HG03565 (cell line): ENCODE measurements around the gene ROPN1L.
"Not testable (repeated sequence)": the region's sequence is repeated elsewhere in the genome, so short reads cannot be mapped to it uniquely, and the experiment has no call there.

Experiments
- ATAC-seq: cut with Tn5 transposase; IDR thresholded peaks from one replicate; pipeline ENCODE4 v1.9.1; 2021; ENCODE audit warnings: mild to moderate bottlenecking, moderate library complexity; ENCODE audit not compliant: unreplicated experiment

ROPN1L gene

DNA sequence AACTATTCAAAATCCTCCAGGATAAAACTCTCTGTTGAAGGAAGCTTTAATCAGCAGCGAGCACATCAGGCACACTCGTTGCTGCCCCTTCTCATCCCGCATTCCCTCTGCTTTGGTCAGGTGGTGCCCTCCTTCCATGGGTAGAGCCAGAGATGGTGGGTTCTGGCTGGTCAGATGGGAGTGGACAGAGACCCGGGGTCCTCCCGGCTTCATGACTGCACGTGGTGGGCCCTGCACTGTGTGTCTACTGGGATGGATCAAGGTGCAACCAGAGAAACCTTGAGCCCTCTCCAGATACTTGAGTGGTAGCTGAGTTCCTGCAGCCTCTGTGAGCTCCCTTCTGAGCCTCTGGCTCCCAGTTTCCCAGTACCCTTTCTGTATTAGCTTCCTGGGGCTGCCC, 36.3 kb downstream of the ROPN1L start:
- ATAC-seq, result no peak

GRCh38 chr5:10478436-10478835, 36.8 kb downstream of the ROPN1L start:
- no peak for ATAC-seq

GRCh38 chr5:10479154-10479721, 37.6 kb downstream of the ROPN1L start:
- ATAC-seq, result no peak

DNA sequence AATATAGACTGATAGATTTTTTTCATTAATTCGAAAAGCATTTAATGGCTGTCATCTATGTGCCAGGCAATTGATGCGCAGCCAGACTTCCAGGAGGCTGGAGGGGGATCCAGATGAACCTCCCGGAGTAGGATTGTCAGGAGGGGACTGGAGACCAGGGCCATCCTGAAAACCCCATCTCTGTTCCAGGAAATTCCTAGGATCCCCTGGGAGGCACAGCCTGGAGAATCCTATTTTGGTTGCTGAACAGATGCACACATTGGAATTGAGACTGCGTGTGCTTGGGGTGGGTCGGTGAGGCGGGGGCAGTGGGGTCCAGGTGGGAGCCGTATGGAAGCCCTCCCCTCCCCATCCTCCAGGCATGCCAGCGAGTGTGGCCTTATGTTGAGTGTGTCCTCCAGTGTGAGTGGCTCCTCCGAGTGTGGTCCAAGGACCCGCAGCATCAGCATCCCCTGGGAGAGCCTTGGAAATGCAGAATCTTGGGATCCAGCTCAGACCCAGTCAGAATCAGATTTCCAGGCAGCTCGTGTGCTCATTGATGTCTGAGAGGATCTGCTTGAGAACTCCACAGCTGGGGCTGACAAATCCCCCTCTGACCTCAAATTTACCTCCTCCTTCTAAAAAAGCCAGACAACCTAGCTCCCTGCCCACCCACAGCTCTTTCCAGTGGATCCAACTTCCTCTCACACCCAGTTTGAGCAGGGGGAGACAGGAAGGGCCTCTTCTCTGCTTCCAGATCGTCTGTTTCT, 38.7 kb downstream of the ROPN1L start:
- ATAC-seq, result no peak

DNA sequence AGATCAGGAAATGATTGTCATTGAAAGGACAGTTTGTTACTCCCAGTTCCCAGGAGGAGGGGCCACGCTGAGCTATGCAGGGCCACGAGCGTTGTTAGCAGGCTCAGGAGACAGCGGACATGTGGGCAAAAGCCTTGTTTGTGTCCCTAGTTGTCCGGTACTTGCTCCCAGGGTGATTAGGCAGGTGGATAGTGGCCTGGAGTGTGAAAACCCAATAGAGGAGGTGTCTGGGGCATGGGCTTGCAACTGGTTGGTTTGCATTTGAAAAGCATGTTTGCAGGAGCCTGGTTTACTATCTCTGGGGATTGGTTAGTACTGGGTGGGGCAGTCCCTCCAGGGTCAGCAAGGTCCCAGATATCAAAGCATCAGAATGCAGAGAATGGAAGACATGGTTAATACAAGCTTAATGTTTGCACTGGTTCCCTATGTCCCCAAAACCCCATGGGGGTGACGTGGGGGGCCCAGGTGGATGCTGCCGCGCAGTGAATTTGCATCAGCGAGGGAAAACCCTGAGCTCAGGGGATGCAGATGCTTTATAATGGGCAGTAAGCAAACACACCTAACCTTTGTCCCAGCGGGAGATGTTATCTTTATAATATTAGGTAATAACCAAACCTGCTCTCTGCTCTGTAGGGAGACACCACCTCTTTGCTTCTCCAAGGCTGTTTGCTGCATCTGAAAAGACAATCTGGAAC, 39.7 kb downstream of the ROPN1L start:
- ATAC-seq, result no peak

DNA sequence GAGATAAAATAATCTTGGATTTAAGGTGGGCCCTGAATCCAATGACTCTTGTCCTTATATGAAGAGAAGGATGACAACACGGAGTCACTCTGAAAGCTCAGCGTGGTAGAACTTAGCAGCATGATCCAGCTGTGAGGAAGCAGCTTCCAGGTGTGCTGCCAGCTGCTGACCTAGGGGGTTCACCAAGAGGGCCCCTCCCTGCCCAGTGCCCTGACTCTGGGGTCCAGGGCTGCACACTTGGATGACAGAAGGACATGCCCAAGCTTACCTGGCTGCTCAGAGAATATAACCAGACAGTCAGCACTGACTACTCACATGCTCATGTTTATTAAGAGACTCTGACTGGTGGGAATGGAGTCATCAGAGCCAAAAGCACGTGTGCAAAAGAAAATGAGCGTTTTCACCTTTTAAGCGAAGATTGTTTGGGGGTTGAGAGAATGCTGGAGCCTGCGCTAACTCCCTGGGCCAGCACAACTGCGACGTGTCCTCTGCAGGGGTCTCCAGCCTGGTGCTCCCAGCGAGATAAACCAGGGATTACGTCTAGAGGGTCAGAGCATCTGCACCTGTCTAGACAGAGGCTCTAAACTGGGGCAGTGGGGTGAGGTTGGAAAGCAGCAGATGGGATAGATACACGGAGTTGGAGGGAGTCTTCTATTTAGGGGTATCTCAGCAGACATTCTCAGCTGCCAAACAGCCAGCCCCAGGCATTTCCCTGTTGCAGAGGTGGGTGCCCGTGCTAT, 41.3 kb downstream of the ROPN1L start:
- no peak for ATAC-seq

DNA sequence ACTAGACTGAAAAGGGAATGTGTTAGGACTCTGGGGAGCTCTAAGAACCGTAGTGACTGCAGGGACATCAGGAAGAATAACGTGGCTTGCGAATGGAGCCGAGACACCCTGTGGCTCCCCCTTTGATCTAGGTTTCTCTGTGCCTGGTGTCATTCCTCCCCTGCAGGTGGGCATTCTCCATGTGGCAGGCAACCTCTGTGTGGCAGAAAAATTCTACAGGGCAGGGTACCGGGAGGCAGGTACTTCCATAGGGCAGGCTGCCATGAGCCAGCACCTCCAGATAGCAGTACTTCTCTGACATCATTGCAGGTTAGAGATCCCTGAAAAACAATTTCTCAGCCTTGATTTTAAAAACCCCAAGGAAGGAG, 43.1 kb downstream of the ROPN1L start:
- no peak for ATAC-seq

DNA sequence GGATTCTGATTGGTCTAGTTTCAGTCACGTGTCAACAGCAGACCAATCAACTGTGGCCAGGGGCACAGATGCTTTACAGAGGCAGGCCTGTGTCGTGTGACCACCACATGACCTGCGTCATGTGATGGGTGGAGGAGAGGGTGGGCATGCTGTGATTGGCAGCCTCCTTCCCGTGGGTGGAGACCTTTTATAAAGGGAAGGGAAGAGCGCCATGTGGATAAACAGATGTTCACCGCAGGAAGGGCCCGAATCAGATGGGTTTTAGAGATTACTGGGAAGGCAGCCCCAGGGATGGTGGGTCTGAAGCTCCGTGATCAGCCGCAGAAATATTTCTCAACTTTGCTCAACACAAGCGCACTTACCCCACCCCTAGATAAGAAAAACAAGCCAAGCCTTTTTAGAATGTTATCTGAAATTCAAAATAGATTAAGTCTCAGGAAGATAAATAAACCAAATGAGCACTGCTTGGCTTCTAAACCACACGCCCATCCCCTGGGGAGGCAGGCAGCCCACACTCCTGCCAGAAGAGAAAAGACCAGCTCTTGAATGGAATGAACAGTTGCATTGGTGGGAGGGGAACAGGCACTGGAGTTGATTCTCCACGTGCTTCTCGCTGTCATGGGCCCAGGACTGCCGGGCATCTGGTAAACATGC, 43.6 kb downstream of the ROPN1L start:
- ATAC-seq, result no peak

DNA sequence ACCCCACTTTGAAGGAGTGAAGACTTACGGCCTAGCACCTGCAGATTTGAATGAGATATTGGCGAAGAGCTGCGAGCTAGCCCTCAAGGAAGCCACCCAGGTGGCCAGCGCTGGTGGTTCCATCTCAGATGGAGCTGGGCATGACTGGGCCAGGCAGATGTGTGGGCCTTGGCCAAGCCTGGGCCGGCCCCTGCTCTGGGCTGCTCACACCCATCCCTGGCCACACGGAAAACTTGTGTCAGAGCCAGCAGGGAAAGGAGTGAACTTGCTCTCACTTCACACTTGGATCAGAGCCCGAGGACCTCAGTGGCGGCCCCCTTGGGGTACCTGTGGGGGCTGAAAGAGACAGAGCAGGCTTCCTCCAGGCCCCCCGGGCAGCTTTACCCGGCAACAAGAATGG, 44.2 kb downstream of the ROPN1L start:
- no peak for ATAC-seq

- ATAC-seq, result no peak
These were observed 45.0 kb downstream of the ROPN1L start for GRCh38 chr5:10486511-10487344.

GRCh38 chr5:10488144-10488543, 46.5 kb downstream of the ROPN1L start:
- no peak for ATAC-seq

DNA sequence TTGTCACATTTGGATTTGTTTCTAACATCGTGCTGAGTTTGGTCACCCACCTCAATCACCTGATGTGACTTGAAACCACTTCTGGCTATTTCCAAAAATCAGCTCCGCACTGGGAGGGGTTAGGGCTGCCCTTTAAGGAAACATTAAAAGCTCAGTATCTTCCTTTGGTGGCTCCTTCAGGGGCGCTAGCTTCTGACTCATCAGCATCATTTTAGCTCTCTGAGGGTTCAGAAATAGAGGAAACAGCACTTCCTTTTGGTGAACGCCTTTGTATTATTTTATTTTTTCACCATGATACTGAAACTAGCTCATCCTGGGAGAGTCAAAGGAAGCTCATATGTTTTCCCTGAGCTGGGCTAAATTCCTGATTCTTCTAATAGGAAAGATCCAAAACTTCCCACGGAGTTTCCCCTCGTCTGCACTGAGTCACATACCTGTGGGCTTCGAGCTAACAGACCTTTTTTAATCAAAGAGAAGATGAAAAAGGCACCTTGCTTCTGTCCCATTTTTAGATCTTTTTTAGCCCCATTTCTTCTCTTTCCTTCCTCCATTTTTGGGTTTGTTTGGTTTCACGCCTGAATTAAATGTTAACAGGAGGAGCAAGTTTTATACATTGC, 48.2 kb downstream of the ROPN1L start:
- ATAC-seq, result peak; percentile 95

DNA sequence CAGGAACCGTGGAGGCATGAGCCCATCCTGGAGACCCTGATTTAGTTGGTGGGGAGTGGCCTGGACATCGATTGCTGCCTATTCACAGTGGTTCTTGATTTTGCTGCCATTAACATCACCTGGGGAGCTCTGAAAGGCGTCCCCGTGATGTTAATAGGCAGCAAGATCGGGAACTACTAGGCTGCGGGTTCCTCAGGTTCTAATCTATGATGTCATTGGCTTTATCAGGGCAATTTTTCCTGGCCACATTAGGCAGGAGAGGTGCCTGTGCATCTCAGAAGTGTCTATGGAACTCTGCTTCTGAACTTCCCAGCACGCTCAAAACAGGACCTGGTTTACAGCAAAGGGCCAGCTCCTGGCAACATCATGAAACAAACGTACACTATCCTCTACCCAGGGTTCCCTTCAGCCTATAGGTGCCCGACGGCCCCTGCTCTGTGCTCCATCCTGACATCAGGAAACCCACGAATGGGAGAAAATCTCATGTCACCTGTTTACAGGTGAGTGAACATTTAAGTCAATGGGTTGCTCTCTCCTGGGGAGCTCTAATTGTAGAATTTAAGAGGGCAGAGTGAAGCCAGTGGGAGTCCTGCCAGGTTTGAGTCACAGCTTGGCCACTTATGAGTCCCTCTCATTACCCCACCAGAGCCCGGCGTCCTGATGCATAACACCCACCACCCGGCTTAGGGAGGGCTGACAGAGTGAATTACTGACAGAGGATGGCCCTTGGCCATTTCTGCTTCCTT, 49.4 kb downstream of the ROPN1L start:
- no peak for ATAC-seq

DNA sequence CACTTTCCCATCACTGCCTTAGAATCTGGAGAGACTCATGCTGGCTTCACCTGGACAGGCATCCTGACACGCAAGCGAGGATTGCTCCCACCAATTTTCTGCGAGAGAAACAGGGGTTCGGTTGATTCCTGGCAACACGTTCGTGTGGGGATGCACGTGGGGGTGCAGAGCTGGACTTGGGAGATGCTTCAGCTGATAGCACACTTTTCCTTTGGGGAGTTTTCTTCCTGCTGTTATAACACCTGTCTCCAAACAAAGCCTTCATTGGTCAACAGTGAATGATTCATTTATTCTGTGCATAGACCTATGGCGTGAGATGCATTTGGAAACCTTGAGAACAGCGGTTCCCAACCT, 50.0 kb downstream of the ROPN1L start:
- no peak for ATAC-seq

- no peak for ATAC-seq
These were observed 52.2 kb downstream of the ROPN1L start for GRCh38 chr5:10493884-10494283.

- ATAC-seq, result not testable (repeated sequence)
These were observed 52.8 kb downstream of the ROPN1L start for GRCh38 chr5:10494497-10494896.

DNA sequence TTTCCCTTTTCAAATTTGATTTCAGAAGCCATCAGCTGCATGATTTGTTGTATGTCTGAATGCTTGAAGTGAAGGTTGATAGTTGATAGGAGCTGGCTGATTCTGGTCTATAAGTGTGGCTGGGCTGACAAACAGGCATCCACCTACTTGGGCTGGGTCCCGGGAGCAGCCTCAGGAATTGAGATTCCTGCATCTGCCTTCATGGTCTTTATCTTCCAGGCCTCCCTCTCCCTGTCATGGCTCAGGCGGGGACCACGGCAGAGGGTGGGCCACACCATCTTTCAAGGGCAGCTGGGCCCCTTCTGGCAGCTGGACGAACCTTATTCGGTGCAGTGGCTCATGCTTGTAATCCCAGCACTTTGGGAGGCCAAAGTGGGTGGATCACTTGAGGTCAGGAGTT, 55.9 kb downstream of the ROPN1L start:
- ATAC-seq, result no peak

- ATAC-seq, result no peak
These were observed 56.7 kb downstream of the ROPN1L start for GRCh38 chr5:10498350-10498749.

- ATAC-seq, result no peak
These were observed 57.4 kb downstream of the ROPN1L start for GRCh38 chr5:10499066-10499465.
